Chondrocyte (in vitro differentiated cells): ENCODE data around the gene ACVR2A. TPM values are rescaled to one million over a fixed set of nuclear protein-coding genes. Genes with fewer than 3 reads are reported as not detected.

Experiments used
- DNase-seq: peaks from one replicate; pipeline ENCODE4 v3.0.0; 2021; ENCODE audit warnings: mixed read lengths, low spot score
- H3K27ac Mint-ChIP-seq: one replicate; pipeline ENCODE4 v1.8.0; 2021; ENCODE audit warnings: mild to moderate bottlenecking, moderate library complexity, mixed read lengths; ENCODE audit not compliant: unreplicated experiment
- H3K27me3 Mint-ChIP-seq: 2 replicates; pipeline ENCODE4 v1.8.0; 2021; ENCODE audit warnings: low read depth, mixed read lengths
- H3K36me3 Mint-ChIP-seq: 2 replicates; pipeline ENCODE4 v1.8.0; 2021; ENCODE audit warnings: low read depth, mixed read lengths
- H3K4me1 Mint-ChIP-seq: 2 replicates; pipeline ENCODE4 v1.8.0; 2021; ENCODE audit warnings: low read depth, mild to moderate bottlenecking, mixed read lengths
- H3K4me3 Mint-ChIP-seq: one replicate; pipeline ENCODE4 v1.8.0; 2021; ENCODE audit warnings: mild to moderate bottlenecking, moderate library complexity, mixed read lengths; ENCODE audit not compliant: unreplicated experiment
- H3K9me3 Mint-ChIP-seq: 2 replicates; pipeline ENCODE4 v1.8.0; 2021; ENCODE audit warnings: low read depth, mixed read lengths
- total RNA-seq: library from RNA; stranded (reverse); gene quantifications from 3 replicates; pipeline ENCODE4 v1.2.1, GENCODE V29; 2021
- TF ChIP-seq, protein P1 (sequence below): fragments of 200-600 bp; sonication (generic); IDR thresholded peaks from 2 replicates; pipeline ENCODE4 v1.5.0; 2021; ENCODE audit warnings: antibody characterized with exemption, mild to moderate bottlenecking, moderate library complexity

ACVR2A gene
- total RNA-seq, 1 donor from 2014 or later, result 12.3 TPM

GRCh38 chr2:147945660-147946059 is 100.8 kb downstream of the ACVR2A start:
- H3K36me3 Mint-ChIP-seq, result peaks cover 12% of the 10 kb centered on the region
- H3K9me3 Mint-ChIP-seq, result no peaks in the 10 kb centered on the region
- H3K27me3 Mint-ChIP-seq, result no peaks in the 10 kb centered on the region
- no peak overlapping the region for H3K4me3 Mint-ChIP-seq
- no peaks in the 10 kb centered on the region for H3K4me1 Mint-ChIP-seq
- DNase-seq, result no peak
- no peak overlapping the region for H3K27ac Mint-ChIP-seq
- TF ChIP-seq, protein P1, sequence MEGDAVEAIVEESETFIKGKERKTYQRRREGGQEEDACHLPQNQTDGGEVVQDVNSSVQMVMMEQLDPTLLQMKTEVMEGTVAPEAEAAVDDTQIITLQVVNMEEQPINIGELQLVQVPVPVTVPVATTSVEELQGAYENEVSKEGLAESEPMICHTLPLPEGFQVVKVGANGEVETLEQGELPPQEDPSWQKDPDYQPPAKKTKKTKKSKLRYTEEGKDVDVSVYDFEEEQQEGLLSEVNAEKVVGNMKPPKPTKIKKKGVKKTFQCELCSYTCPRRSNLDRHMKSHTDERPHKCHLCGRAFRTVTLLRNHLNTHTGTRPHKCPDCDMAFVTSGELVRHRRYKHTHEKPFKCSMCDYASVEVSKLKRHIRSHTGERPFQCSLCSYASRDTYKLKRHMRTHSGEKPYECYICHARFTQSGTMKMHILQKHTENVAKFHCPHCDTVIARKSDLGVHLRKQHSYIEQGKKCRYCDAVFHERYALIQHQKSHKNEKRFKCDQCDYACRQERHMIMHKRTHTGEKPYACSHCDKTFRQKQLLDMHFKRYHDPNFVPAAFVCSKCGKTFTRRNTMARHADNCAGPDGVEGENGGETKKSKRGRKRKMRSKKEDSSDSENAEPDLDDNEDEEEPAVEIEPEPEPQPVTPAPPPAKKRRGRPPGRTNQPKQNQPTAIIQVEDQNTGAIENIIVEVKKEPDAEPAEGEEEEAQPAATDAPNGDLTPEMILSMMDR, result no peak

DNA sequence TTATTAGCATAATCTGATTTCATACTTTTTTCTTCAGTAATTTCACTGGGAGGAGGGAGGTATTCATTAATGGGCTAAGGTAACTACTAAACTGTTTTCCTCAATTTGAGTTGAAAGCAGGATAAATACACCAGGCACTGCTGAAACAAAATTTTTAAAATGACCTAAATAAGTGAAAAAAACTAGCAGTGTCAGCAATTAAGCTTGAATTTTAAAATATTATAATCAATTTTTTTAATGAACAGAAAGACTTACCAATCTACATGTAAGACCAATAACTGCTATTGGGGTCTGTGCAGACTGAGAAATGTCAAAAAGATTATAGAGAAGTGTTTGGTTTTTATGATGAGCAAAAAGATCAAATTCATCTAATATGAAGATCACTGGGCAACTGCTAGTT is 107.3 kb downstream of the ACVR2A start:
- TF ChIP-seq, protein P1, result no peak
- Mint-ChIP-seq H3K36me3 (peaks cover 13% of the 10 kb centered on the region), H3K4me3 (no peak overlapping the region), H3K9me3 (no peaks in the 10 kb centered on the region), H3K4me1 (no peaks in the 10 kb centered on the region), H3K27ac (no peak overlapping the region), H3K27me3 (no peaks in the 10 kb centered on the region)
- DNase-seq, result no peak

DNA sequence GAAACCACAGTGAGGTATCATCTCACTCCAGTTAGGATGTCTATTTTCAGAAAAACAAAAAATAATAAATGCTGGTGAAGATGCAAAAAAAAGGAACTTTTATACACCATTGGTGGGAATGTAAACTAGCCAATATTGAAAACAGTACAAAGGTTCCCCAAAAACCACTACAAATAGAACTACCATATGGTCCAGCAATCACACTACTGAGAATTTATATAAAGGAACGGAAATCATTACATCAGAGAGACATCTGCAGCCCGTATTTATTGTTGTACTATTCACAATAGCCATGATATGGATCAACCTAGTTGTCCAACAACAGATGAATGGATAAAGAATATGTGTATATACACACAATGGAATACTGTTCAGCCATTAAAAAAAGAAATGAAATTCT is 123.7 kb downstream of the ACVR2A start:
- Mint-ChIP-seq H3K27ac (no peak overlapping the region), H3K36me3 (peaks cover 38% of the 10 kb centered on the region), H3K4me1 (no peaks in the 10 kb centered on the region), H3K9me3 (peaks cover 36% of the 10 kb centered on the region), H3K4me3 (no peak overlapping the region), H3K27me3 (no peaks in the 10 kb centered on the region)
- TF ChIP-seq, protein P1, result no peak
- DNase-seq, result no peak

DNA sequence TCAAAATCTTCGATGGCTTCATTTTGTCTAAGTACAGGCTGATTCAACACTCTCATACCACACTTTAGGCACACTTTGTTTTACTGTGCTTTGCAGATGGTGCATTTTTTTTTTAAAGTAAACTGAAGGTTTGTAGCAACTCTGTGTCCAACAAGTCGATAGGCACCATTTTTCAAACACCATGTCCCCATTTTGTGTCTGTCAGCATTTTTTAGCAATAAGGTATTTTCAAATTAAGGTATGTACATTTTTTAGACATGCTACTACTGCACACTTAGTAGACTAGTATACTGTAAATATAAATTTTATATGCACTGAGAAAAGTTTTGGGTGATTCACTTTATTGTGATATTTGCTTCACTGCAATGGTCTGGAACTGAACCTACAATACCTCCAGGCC is 131.3 kb downstream of the ACVR2A start:
- Mint-ChIP-seq H3K27me3 (no peaks in the 10 kb centered on the region), H3K36me3 (peaks cover 2% of the 10 kb centered on the region)

GRCh38 chr2:147977679-147978078 is 132.8 kb downstream of the ACVR2A start:
- H3K36me3 Mint-ChIP-seq, result no peaks in the 10 kb centered on the region
- H3K9me3 Mint-ChIP-seq, result peaks cover 9% of the 10 kb centered on the region
- H3K4me3 Mint-ChIP-seq, result no peak overlapping the region
- peaks cover 3% of the 10 kb centered on the region for H3K4me1 Mint-ChIP-seq
- H3K27ac Mint-ChIP-seq, result no peak overlapping the region
- TF ChIP-seq, protein P1, result no peak
- DNase-seq, result no peak
- no peaks in the 10 kb centered on the region for H3K27me3 Mint-ChIP-seq

More for the DNA sequence above, 131.3 kb downstream of the ACVR2A start:
- TF ChIP-seq, protein P1, result no peak
- peaks cover 1% of the 10 kb centered on the region for H3K4me1 Mint-ChIP-seq
- peaks cover 9% of the 10 kb centered on the region for H3K9me3 Mint-ChIP-seq
- H3K27ac Mint-ChIP-seq, result no peak overlapping the region
- H3K4me3 Mint-ChIP-seq, result no peak overlapping the region
- DNase-seq, result no peak

Other genes with a start within 250 kb of the ACVR2A start
- 28.5 to 29.8 TPM (median 28.6 TPM) in 3 replicates for gene ORC4, start 175.7 kb downstream of the ACVR2A start, total RNA-seq
- 31.1 to 60.5 TPM (median 34.6 TPM) in 3 replicates for gene MBD5, start 176.1 kb downstream of the ACVR2A start, total RNA-seq